Retinal pigment epithelial cell (primary cell): ENCODE measurements around the gene OSBPL9.

ENCODE experiments used
- DNase-seq: peaks from one replicate; pipeline ENCODE4 v3.0.0-alpha.2; 2010; ENCODE audit warnings: low read depth
- H3K4me3 ChIP-seq: 2 replicates; pipeline ENCODE4 v1.5.1; 2011; ENCODE audit warnings: mild to moderate bottlenecking, low read length, control low read depth, moderate library complexity
- CTCF ChIP-seq: conservative IDR thresholded peaks from 2 replicates; pipeline ENCODE4 v1.5.1; 2011; ENCODE audit warnings: low read depth, low read length, control low read depth, inconsistent platforms

The OSBPL9 gene

DNA sequence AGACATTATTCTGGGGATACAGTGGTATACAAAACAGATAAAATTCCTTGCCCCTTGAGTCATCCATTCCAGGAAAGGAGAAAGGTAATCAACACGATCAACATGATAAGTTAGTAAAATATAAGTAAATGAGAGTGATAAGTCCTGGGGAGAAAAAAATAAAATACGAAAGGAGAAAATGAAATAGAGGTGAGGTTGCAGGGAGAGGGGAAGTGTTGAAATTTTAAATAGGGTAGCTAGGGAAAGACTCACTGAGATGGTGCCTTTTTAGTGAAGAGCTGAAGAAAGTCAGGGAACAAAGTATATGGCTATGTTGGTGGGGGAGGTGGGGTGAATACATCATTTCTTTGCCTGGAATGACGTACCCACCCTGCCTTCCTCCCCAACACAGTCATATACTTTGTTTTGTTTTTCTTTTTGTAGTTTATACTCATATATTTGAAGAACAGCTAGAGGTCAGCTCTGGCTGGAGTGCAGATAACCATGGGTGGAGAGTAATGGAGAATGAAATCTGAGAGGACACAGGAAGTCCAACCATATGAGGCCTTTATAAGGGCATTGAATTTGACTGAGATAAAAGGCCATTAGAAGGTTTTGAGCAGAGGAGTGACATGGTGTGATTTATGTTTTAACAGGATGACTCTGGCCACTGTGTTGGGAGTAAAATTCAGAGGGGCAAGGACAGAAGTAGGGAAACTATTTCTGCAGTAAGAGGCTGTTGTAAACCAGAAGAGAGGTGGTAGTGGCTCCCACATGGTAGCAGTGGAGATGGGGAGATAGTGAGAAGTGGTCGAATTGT is 54.8 kb downstream of the OSBPL9 start:
- no peak for TF ChIP-seq CTCF
- no peak overlapping the region for H3K4me3 ChIP-seq
- no peak for DNase-seq

DNA sequence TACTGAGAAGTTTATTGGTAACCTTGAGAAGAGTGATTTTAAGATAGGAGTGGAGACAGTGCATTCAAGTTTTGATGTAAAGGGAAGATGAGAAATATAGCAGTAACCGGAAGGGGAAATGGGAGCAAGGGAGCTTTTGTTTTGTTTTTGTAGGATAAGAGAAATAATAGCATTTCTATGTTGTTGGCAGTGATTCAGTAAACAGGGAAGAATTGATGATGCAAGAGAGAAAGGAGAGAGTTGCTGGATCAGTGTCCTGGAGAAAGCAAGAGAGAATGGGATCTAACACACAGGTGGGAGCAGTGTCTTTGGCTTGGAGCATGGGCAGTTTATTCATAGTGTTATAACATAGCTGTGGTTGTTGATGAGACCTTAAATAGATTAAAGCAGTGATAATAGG is 56.4 kb downstream of the OSBPL9 start:
- H3K4me3 ChIP-seq, result no peak overlapping the region
- DNase-seq, result no peak
- no peak for TF ChIP-seq CTCF

GRCh38 chr1:51675177-51675780 is 58.4 kb downstream of the OSBPL9 start:
- no peak for TF ChIP-seq CTCF
- DNase-seq, result no peak
- H3K4me3 ChIP-seq, result no peak overlapping the region

DNA sequence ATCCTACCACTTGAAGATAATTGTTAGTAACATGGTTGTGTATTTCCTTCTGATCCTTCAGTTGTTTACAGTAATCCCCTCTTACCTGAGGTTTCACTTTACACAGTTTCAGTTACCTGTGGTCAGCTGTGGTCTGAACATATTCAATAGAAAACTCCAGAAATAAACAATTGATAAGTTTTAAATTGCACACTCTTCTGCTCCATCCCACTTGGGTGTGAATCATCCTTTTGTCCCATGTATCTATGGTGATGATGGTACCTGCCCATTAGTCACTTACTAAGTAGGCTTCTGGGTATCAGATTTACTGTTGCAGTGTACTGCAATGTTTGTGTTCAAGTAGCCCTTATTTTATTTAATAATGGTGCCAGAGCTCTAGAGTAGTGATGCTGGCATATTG is 62.5 kb downstream of the OSBPL9 start:
- H3K4me3 ChIP-seq, result no peak overlapping the region
- TF ChIP-seq CTCF, result no peak
- no peak for DNase-seq

DNA sequence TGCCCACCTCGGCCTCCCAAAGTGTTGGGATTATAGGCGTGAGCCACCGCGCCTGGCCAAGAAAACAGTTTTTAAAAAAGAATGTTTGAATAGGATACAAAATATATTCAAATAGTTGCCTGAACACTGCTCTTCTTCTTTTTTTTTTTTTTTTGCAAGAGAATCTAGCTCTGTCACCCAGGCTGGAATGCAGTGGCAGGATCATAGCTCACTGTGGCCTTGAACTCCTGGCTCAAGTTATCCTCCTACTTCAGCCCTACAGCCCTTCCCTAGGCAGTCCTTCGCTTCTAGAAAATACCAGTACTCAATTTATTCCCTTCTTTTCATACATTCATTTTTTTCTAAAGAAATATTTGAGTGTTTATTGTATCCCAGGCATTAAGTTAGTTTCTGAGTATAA is 67.9 kb downstream of the OSBPL9 start:
- H3K4me3 ChIP-seq, result no peak overlapping the region
- no peak for DNase-seq
- TF ChIP-seq CTCF, result no peak

DNA sequence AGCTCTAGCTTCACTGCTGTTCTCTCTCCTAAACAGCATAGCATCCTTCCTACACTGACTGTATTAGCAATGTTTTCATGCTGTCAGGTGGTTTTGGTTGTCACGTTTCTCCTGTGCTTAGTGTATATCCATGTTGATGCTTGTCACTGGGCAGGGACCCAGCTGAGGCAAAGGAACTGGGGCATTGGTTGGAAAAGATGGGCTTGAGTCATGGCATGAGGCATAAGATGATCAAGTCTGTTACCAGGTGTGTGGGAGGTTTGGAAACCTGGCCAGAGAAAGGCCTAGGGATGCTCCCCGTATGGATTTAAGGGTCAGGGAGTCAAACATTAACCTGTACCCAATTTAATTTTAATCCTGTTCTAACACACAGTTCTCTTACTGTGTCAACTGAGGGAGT is 69.6 kb downstream of the OSBPL9 start:
- no peak overlapping the region for H3K4me3 ChIP-seq
- TF ChIP-seq CTCF, result no peak
- DNase-seq, result no peak

DNA sequence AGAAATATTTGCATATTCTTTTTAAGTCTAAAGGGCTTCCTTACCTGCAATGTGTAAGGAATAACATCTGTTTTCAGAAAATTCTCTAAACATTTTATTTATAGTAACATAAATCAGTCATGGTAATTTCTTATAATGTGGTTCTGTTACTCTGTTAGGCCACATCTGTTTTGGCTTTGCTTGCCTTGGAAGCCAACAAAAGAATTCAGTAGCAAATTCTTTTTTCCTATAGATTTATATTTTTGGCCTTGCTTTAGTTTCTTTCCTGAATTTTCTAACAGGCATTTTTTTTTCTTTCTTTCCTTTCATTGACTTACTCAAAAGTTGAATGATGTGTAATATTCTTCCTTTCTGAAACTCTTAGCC is 72.2 kb downstream of the OSBPL9 start:
- H3K4me3 ChIP-seq, result no peak overlapping the region
- no peak for DNase-seq
- no peak for TF ChIP-seq CTCF
